Transverse colon (tissue), 4 donors: Measurements from ENCODE around the gene C10orf90. TPM values are rescaled to one million over a fixed set of nuclear protein-coding genes. Genes with fewer than 3 reads are reported as not detected.

ENCODE experiments used
- DNase-seq: peaks from one replicate; pipeline ENCODE4 v3.0.0-alpha.2; 2019
- H3K27ac ChIP-seq, 4 donors: fragments of 200-600 bp; sonication (generic); 2 replicates each; pipeline ENCODE4 v1.5.1; 2016 to 2018; ENCODE audit warnings: inconsistent platforms in 4 of 4
- H3K27me3 ChIP-seq: fragments of 200-600 bp; sonication (generic); 2 replicates; pipeline ENCODE4 v1.5.1; 2017; ENCODE audit warnings: inconsistent platforms
- H3K36me3 ChIP-seq, 4 donors: fragments of 200-600 bp; sonication (generic); 2 replicates each; pipeline ENCODE4 v1.5.1; 2017 to 2019; ENCODE audit warnings: inconsistent platforms in 4 of 4
- H3K4me1 ChIP-seq, 4 donors: fragments of 200-600 bp; sonication (generic); 2 replicates each; pipeline ENCODE4 v1.5.1; 2017 to 2020; ENCODE audit warnings: inconsistent platforms in 4 of 4
- H3K4me3 ChIP-seq, 4 donors: fragments of 200-600 bp; sonication (generic); 1 replicate in 1 of 4; 2 replicates in 3 of 4; pipeline versions ENCODE4 v1.5.1 to v1.6.1; 2017 to 2019; ENCODE audit warnings: inconsistent platforms in 4 of 4
- H3K9me3 ChIP-seq, 2 donors: fragments of 200-600 bp; sonication (generic); 2 replicates each; pipeline ENCODE4 v1.5.1; 2017 to 2019; ENCODE audit warnings: inconsistent platforms in 2 of 2
- CTCF ChIP-seq, 5 experiments: fragments of 200-600 bp in 3 of 5; fragments of 450-650 bp in 2 of 5; sonication (generic) in 3 of 5; IDR thresholded peaks; 1 replicate in 2 of 5; 2 replicates in 3 of 5; pipeline ENCODE4 v1.5.1; 2016 to 2017; ENCODE audit warnings: antibody characterized with exemption in 5 of 5, inconsistent platforms in 3 of 5, mild to moderate bottlenecking in 2 of 5, moderate library complexity in 1 of 5
- EP300 ChIP-seq: sonication (generic); formaldehyde crosslinking; IDR thresholded peaks from one replicate; pipeline ENCODE4 v1.6.1; 2017; ENCODE audit warnings: antibody characterized with exemption, low read depth
- POLR2A ChIP-seq: fragments of 450-650 bp; IDR thresholded peaks from one replicate; pipeline ENCODE4 v1.6.1; 2016; ENCODE audit warnings: antibody characterized with exemption, mild to moderate bottlenecking, moderate library complexity
- POLR2AphosphoS5 ChIP-seq, 3 donors: sonication (generic); formaldehyde crosslinking; IDR thresholded peaks; one replicate each; pipeline ENCODE4 v1.6.1; 2016; ENCODE audit warnings: antibody characterized with exemption in 3 of 3
- WGBS, 2 donors: methylation state at CpG; one replicate each; pipeline ENCODE4 v1.1.5; 2018; ENCODE audit warnings: low coverage in 1 of 2; 5-methylcytosine and 5-hydroxymethylcytosine counted together
- in situ Hi-C, 4 donors: fragments of 200-750 bp; cut with MboI; loops; one replicate each; pipeline versions ENCODE4 v1.15.0 to v1.15.1; 2017; ENCODE audit warnings: low sequenced_read_pairs in 3 of 4, low pct_ligation_motif_present in 1 of 4, low pct_unique_long_range_greater_than_20kb in 1 of 4
- intact Hi-C: fragments of 100-400 bp; cut with DNase I; formaldehyde crosslinking; loops from one replicate; pipeline ENCODE4 v1.15.1; 2023; ENCODE audit warnings: low total_unique reads
- total RNA-seq, 4 donors: library from RNA; depleted of rRNA; stranded (reverse); fragments of >200 nt; gene quantifications; one replicate each; pipeline ENCODE4 v1.1.0, GENCODE V29; 2016

The C10orf90 gene
- total RNA-seq, 4 donors from 2014 or later: not detected

- no peak overlapping the region for H3K4me3 ChIP-seq
- intact Hi-C loops: no loop called here
- DNase-seq: no peak
- no peaks in the 10 kb centered on the region for H3K36me3 ChIP-seq
- TF ChIP-seq POLR2AphosphoS5 (IDR thresholded peaks at IDR 0.05) (no peak), EP300 (no peak), POLR2A (no peak), CTCF (IDR thresholded peaks at IDR 0.05) (no peak)
- H3K27ac ChIP-seq: no peak overlapping the region
- no peaks in the 10 kb centered on the region for H3K9me3 ChIP-seq
- peaks cover 9% of the 10 kb centered on the region for H3K27me3 ChIP-seq
- in situ Hi-C loops: loop anchor here in 3 of 4 donors (25.0 kb wide), 1 partner anchor 408 kb away; no protein-coding TSS in a partner anchor
- WGBS, 2 donors: 71% methylated on average over 2 of the region's 2 CpGs; no CpG with 5 or more reads in 1 of the 2 donors
- H3K4me1 ChIP-seq: peaks cover 0 to 4% (median 0%) of the 10 kb centered on the region in 4 donors
Observed at GRCh38 chr10:126394948-126395347, 275.5 kb downstream of the C10orf90 start.

GRCh38 chr10:126393076-126393475 is 277.4 kb downstream of the C10orf90 start:
- WGBS, 2 donors: 72 to 87% methylated on average over 4 of the region's 4 CpGs
- Histone ChIP-seq H3K27me3 (peaks cover 27% of the 10 kb centered on the region), H3K36me3 (no peaks in the 10 kb centered on the region), H3K4me3 (no peak overlapping the region), H3K27ac (no peak overlapping the region), H3K4me1 (peaks cover 0 to 9% (median 3%) of the 10 kb centered on the region in 4 donors), H3K9me3 (no peaks in the 10 kb centered on the region)
- in situ Hi-C loops (loop anchor here in 3 of 4 donors (25.0 kb wide), 1 partner anchor 406 kb away; no protein-coding TSS in a partner anchor), intact Hi-C loops (no loop called here)
- no peak for DNase-seq
- TF ChIP-seq POLR2A: no peak
- no peak for TF ChIP-seq CTCF (IDR thresholded peaks at IDR 0.05)
- no peak for TF ChIP-seq EP300
- no peak for TF ChIP-seq POLR2AphosphoS5 (IDR thresholded peaks at IDR 0.05)

GRCh38 chr10:126392469-126392868 is 278.0 kb downstream of the C10orf90 start:
- no peak overlapping the region for H3K4me3 ChIP-seq
- intact Hi-C loops (no loop called here), in situ Hi-C loops (loop anchor here in 3 of 4 donors (25.0 kb wide), 1 partner anchor 405 kb away; no protein-coding TSS in a partner anchor)
- TF ChIP-seq CTCF (IDR thresholded peaks at IDR 0.05) (no peak), POLR2AphosphoS5 (IDR thresholded peaks at IDR 0.05) (no peak), EP300 (no peak), POLR2A (no peak)
- no peak overlapping the region for H3K27ac ChIP-seq
- H3K9me3 ChIP-seq: no peaks in the 10 kb centered on the region
- 75 to 90% methylated on average over 2 to 8 of the region's 8 CpGs for WGBS, 2 donors
- peaks cover 0 to 12% (median 8%) of the 10 kb centered on the region in 4 donors for H3K4me1 ChIP-seq
- H3K27me3 ChIP-seq: peaks cover 33% of the 10 kb centered on the region
- no peak for DNase-seq
- no peaks in the 10 kb centered on the region for H3K36me3 ChIP-seq

GRCh38 chr10:126392068-126392467 is 278.4 kb downstream of the C10orf90 start:
- Histone ChIP-seq H3K4me1 (peaks cover 0 to 16% (median 12%) of the 10 kb centered on the region in 4 donors), H3K36me3 (no peaks in the 10 kb centered on the region), H3K27ac (no peak overlapping the region), H3K27me3 (peaks cover 37% of the 10 kb centered on the region), H3K4me3 (no peak overlapping the region), H3K9me3 (no peaks in the 10 kb centered on the region)
- intact Hi-C loops (no loop called here), in situ Hi-C loops (loop anchor here in 3 of 4 donors (25.0 kb wide), 1 partner anchor 405 kb away; no protein-coding TSS in a partner anchor)
- no peak for TF ChIP-seq POLR2A
- TF ChIP-seq CTCF (IDR thresholded peaks at IDR 0.05): no peak
- TF ChIP-seq EP300: no peak
- no peak for TF ChIP-seq POLR2AphosphoS5 (IDR thresholded peaks at IDR 0.05)
- DNase-seq: no peak
- WGBS, 2 donors: 76 to 84% methylated on average over 4 to 6 of the region's 6 CpGs
